Activated CD8-positive, alpha-beta memory T cell treated with anti-CD3 and anti-CD28 coated beads, Interleukin-2, amount 50 U/mL, for 24 hours (primary cell): ENCODE data around the gene FANCD2.
"Not testable (repeated sequence)": the region's sequence is repeated elsewhere in the genome, so short reads cannot be mapped to it uniquely, and the experiment has no call there.

ENCODE experiments used
- DNase-seq: peaks from one replicate; pipeline ENCODE4 v3.0.0-alpha.2; 2020; ENCODE audit errors: extremely low read depth

Gene FANCD2

GRCh38 chr3:10015461-10015904, 10.8 kb upstream of the FANCD2 start:
- DNase-seq: no peak

- DNase-seq: peak; percentile 17
These were observed 8.5 kb upstream of the FANCD2 start for GRCh38 chr3:10017636-10018292.

GRCh38 chr3:10018806-10019205, 7.4 kb upstream of the FANCD2 start:
- DNase-seq: not testable (repeated sequence)

DNA sequence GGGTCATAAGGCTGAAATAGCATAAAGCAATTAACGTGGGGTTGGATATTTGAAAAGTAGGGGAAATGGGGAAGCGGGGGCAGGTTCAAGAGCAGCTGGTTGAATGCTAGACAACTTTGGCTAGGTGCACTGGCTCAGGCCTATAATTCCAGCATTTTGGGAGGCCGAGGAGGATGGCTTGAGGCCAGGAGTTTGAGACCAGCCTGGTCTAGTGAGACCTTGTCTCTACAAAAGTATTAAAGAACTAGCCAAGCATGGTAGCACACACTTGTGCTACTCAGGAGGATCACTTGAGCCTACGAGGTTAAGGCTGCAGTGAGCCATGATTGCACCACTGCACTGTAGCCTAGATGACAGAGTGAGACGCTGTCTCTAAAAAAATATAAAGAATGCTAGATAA, 6.9 kb upstream of the FANCD2 start:
- no peak for DNase-seq

GRCh38 chr3:10021856-10022775, 4.1 kb upstream of the FANCD2 start:
- DNase-seq: no peak

GRCh38 chr3:10023587-10024310, 2.5 kb upstream of the FANCD2 start:
- DNase-seq: no peak

DNA sequence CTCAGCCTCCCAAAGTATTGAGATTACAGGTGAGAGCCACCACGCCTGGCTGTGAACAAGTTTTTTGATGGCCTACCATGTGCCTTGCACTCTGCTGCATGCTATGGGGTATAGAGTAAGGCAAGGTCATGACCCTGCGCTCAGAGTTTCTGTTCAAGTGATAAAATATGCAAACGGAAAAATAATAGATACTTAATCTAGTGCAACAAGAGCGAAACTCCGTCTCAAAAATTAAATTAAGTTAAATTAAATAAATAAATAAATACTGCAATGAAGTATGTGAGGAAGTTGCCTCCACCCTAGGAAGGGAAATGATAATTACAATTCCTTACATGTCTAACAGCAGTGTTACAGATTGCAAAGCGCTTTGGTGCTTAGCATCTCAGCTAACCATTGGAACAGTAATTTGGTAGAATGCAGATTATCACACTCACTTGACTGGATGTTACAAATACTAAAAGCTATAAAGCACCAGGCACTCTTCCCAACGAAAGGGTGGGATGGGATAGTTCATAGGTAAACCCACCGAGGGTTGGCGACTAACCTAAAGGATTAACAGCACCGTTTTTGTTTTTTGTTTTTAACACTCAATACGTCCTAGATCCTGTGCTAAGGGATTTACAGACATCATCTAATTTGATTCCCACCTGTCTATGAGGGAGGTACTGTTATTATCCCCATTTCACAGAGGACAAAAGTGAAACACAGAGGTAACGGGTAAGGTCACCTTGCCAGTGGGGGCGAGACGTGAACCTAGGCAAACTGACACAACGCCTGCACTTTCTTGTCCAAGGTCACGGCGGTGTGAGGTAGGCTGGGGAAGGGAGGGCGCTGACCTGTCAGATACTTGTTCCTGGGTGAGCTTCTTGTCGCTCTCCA, 793 bp upstream of the FANCD2 start:
- DNase-seq: no peak

GRCh38 chr3:10041034-10041433, 14.8 kb downstream of the FANCD2 start:
- no peak for DNase-seq

- DNase-seq: no peak
These were observed 21.6 kb downstream of the FANCD2 start for GRCh38 chr3:10047876-10048275.

DNA sequence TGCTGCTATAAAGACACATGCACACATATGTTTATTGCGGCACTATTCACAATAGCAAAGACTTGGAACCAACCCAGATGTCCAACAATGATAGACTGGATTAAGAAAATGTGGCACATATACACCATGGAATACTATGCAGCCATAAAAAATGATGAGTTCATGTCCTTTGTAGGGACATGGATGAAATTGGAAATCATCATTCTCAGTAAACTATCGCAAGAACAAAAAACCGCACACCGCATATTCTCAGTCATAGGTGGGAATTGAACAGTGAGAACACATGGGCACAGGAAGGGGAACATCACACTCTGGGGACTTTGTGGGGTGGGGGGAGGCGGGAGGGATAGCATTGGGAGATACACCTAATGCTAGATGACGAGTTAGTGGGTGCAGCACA, 26.8 kb downstream of the FANCD2 start:
- not testable (repeated sequence) for DNase-seq

DNA sequence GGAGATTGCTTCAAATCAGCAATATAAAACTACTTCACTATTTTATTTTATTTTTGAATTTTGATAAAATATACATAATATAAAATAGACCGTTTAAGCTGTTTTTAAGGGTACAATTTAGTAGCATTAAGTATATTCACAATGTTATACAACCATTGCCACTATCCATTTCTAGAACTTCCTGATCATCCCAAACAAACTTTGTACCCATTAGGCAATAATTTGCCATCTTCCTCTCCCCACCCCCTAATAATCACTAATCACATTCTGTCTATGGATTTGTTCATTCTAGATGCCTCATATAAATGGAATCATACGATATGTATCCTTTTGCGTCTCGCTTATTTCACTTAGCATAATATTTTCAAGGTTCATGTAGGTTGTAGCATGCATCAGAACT, 28.9 kb downstream of the FANCD2 start:
- no peak for DNase-seq

GRCh38 chr3:10070077-10070476, 43.8 kb downstream of the FANCD2 start:
- DNase-seq: not testable (repeated sequence)

DNA sequence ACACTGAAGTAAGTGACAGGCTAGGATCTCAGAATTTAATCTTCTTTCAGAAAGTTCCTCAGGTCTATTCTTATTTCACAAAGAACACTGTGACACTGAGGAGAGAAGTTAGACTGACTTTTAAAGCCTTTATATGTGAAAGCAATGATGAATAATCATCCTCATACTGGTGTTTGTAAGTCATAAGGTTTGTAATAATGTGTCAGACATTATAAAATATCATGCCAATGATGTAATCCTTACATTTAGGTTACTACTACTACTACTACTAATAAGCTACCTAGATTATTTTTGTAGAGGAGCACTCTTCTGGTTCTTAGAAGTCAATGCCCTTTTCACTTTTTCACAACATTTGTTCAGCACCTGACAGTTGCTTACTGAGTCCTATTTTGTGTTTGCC, 48.4 kb downstream of the FANCD2 start:
- DNase-seq: no peak

DNA sequence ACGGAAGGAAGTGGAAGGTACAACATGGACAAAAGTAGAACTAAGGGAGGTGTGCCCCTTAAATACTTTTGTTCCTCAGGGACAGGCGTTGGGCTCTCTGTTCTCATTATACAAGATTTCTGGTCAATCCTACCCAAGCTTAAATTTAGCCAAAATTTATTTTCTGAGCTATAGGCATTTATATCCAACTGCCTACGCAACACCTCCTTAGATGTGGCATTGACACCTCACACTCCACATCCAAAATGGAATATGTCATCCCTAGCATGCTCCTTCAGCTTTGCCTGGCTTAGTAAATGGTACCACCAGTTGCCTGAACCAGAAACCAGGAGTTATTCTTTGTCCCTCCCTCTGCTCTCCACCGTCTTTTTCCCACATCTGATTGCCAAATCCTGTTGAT, 55.6 kb downstream of the FANCD2 start:
- no peak for DNase-seq

DNA sequence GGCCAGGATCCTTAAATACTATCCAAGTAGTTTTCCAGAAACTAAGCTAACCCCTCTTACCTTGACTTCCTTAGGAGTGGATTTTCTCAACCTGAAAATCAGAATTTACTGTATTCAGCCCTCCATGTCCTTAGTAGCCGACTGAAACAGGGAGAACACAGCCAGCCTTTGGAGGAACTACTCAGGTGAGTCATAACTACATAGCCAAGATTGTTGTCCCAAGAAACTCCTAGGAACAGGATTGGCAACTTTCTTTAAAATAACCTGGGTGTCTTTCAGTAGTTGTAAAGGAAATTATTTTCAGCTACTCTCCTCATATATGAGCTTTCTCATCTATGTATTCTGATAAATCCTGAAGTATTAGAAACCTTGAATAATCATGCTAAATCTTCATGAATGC, 59.5 kb downstream of the FANCD2 start:
- no peak for DNase-seq

- no peak for DNase-seq
These were observed 62.0 kb downstream of the FANCD2 start for GRCh38 chr3:10088256-10088655.

GRCh38 chr3:10090179-10090578, 63.9 kb downstream of the FANCD2 start:
- DNase-seq: no peak

DNA sequence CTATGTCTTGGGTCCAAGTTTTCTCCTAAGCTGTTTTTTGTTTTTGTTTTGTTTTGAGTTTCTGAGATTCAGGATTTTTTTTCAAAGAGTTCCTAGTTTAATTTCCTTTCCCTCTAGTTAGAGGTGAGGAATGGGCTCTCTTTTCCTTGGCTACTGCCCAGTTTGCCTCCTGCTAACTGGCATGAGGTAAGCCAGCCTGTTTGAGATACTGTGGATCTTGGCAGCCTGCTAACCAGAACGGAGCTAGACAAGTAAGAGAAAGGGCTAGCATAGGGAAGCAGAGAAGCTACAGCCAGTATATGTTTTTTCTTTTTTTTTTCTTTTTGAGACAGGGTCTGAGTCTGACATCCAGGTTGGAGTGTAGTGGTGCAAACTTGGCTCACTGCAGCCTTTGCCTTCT, 64.5 kb downstream of the FANCD2 start:
- DNase-seq: not testable (repeated sequence)

DNA sequence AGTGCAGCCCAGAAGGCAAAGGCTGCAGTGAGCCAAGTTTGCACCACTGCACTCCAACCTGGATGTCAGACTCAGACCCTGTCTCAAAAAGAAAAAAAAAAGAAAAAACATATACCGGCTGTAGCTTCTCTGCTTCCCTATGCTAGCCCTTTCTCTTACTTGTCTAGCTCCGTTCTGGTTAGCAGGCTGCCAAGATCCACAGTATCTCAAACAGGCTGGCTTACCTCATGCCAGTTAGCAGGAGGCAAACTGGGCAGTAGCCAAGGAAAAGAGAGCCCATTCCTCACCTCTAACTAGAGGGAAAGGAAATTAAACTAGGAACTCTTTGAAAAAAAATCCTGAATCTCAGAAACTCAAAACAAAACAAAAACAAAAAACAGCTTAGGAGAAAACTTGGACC, 65.2 kb downstream of the FANCD2 start:
- not testable (repeated sequence) for DNase-seq

- DNase-seq: no peak
These were observed 67.4 kb downstream of the FANCD2 start for GRCh38 chr3:10093678-10094077.

- no peak for DNase-seq
These were observed 72.8 kb downstream of the FANCD2 start for GRCh38 chr3:10099041-10099440.
